Vagina (tissue), 2 donors: Measurements from ENCODE around the gene CMSS1.

Source experiments
- POLR2A ChIP-seq, 2 donors: fragments of 450-650 bp; IDR thresholded peaks; one replicate each; pipeline ENCODE4 v1.6.1; 2017; ENCODE audit warnings: antibody characterized with exemption in 2 of 2, mild to moderate bottlenecking in 2 of 2, moderate library complexity in 2 of 2
- POLR2AphosphoS5 ChIP-seq, 2 donors: sonication (generic); formaldehyde crosslinking; IDR thresholded peaks; one replicate each; pipeline ENCODE4 v1.9.0; 2017; ENCODE audit warnings: antibody characterized with exemption in 2 of 2, mild to moderate bottlenecking in 2 of 2, low read depth in 1 of 2; ENCODE audit not compliant: insufficient read depth in 1 of 2
- TF ChIP-seq, protein P1 (sequence below), 3 experiments: fragments of 450-650 bp in 2 of 3; fragments of 200-600 bp in 1 of 3; sonication (generic) in 1 of 3; IDR thresholded peaks; one replicate each; pipeline ENCODE4 v1.5.1; 2017 to 2019; ENCODE audit warnings: antibody characterized with exemption in 3 of 3, mild to moderate bottlenecking in 2 of 3, moderate library complexity in 2 of 3

DNA sequence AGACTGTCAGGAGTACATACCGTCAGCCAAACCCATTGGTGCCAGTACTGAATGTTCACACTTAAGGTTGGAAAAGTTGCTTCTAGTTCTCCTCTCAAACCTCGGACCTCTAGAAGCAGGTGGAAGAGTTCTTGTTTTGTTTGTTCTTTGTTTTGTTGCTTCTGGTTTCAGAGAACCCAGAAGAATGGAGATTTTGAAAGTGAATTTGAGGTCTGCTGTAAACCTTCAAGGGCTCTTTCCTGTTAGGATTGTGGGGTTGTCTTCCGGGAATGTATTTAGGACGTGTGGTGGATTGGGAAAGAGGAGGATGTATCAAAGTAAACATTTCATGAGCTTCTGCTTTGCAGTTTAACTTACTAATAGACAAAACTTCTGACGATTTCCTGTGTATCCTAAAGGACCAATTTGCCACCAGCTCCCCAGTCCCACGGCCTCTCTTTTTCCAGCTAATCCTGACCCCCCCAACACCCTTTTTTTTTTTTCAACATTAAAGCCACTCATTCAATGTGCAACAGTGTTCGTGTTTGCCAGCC lies 246.3 kb downstream of the CMSS1 start:
- TF ChIP-seq, protein P1, sequence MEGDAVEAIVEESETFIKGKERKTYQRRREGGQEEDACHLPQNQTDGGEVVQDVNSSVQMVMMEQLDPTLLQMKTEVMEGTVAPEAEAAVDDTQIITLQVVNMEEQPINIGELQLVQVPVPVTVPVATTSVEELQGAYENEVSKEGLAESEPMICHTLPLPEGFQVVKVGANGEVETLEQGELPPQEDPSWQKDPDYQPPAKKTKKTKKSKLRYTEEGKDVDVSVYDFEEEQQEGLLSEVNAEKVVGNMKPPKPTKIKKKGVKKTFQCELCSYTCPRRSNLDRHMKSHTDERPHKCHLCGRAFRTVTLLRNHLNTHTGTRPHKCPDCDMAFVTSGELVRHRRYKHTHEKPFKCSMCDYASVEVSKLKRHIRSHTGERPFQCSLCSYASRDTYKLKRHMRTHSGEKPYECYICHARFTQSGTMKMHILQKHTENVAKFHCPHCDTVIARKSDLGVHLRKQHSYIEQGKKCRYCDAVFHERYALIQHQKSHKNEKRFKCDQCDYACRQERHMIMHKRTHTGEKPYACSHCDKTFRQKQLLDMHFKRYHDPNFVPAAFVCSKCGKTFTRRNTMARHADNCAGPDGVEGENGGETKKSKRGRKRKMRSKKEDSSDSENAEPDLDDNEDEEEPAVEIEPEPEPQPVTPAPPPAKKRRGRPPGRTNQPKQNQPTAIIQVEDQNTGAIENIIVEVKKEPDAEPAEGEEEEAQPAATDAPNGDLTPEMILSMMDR (IDR thresholded peaks at IDR 0.05) = no peak
- TF ChIP-seq POLR2A (IDR thresholded peaks at IDR 0.05) (no peak), POLR2AphosphoS5 (IDR thresholded peaks at IDR 0.05; ENCODE audit: insufficient read depth in 1 of 2, low read depth in 1 of 2) (no peak)
